ENCODE results near the gene OR4F15.
"Not testable (repeated sequence)": the region's sequence is repeated elsewhere in the genome, so short reads cannot be mapped to it uniquely, and the experiment has no call there.

Gene OR4F15

DNA sequence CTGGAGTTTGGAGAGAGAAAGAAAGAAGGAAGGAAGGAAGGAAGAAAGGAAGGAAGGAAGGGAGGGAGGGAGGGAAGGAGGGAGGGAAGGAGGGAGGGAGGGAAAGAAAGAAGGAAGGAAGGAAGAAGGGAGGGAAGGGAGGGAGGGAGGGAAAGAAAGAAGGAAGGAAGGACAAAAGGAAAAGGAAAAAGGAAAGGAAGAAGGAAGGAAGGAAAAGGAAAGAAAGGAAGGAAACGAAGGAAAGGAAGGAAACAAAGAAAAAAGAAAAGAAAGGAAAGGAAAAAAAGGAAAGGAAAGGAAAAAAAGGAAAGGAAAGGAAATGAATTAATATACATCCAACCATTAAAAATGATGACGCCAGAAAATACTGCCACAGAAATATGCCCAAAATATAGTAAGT is 27.4 kb upstream of the OR4F15 start:
- Histone ChIP-seq H3K9ac (ENCODE audit: low read depth, low read length) (no peak overlapping the region), H3K27me3 (ENCODE audit: control insufficient read depth, insufficient read depth, low read length) (no peaks in the 10 kb centered on the region)

DNA sequence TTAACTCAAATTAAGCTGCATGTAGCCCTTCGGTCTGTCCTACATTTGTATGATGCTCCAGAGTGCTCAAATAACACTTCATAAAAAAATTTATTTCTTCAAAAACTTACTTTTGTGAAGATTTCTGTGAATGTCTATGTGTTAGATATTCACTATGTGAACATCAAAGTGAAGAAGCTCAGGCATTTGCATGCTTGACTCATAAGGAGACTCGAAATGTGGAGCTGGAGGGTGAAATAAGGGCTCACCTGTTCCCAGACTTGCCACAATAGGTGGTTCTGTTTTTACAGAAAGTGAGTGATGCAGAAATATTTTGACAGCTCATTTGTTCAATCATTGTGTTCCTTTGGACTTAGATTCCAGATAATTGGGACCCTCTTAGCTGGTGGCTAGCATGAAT is 25.6 kb upstream of the OR4F15 start:
- H3K27ac ChIP-seq (ENCODE audit: low read depth, low read length); H3K9me3 ChIP-seq (ENCODE audit: control insufficient read depth, insufficient read depth, low read length); H3K9ac ChIP-seq (ENCODE audit: low read depth, low read length); H3K4me1 ChIP-seq (ENCODE audit: control insufficient read depth, insufficient read depth, low read length); H3K36me3 ChIP-seq (ENCODE audit: control insufficient read depth, insufficient read depth, low read length); H3K27me3 ChIP-seq (ENCODE audit: control insufficient read depth, insufficient read depth, low read length); H3K4me3 ChIP-seq (ENCODE audit: low read depth, low read length): not testable (repeated sequence)

More for the DNA sequence above, 27.4 kb upstream of the OR4F15 start:
- Histone ChIP-seq H3K9me3 (ENCODE audit: control insufficient read depth, insufficient read depth, low read length) (no peaks in the 10 kb centered on the region), H3K4me3 (ENCODE audit: low read depth, low read length) (no peak overlapping the region), H3K4me1 (ENCODE audit: control insufficient read depth, insufficient read depth, low read length) (no peaks in the 10 kb centered on the region), H3K36me3 (ENCODE audit: control insufficient read depth, insufficient read depth, low read length) (no peaks in the 10 kb centered on the region), H3K27ac (ENCODE audit: low read depth, low read length) (no peak overlapping the region)

DNA sequence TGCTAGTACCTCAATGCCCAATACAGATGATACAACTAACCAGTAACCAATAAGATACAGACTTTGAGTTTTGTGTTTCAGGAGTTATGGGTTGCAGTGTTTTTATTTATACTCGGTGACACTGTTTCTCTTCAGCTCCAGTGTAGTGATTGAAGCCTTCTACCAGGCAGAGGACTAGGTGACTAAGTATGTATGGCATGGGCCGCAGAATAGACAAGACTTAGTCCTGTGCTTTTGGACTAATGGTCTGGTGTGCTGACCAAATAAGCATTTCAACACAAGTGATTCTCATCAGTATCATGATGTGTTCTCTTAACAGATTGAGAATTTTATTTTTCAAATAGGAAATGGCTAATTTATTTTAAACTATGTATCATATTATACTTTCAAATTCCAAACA is 24.0 kb upstream of the OR4F15 start:
- not testable (repeated sequence) for H3K9ac ChIP-seq (ENCODE audit: low read depth, low read length); H3K27me3 ChIP-seq (ENCODE audit: control insufficient read depth, insufficient read depth, low read length); H3K4me3 ChIP-seq (ENCODE audit: low read depth, low read length); H3K27ac ChIP-seq (ENCODE audit: low read depth, low read length); H3K36me3 ChIP-seq (ENCODE audit: control insufficient read depth, insufficient read depth, low read length); H3K4me1 ChIP-seq (ENCODE audit: control insufficient read depth, insufficient read depth, low read length); H3K9me3 ChIP-seq (ENCODE audit: control insufficient read depth, insufficient read depth, low read length)

GRCh38 chr15:101788503-101789269 is 23.3 kb upstream of the OR4F15 start:
- not testable (repeated sequence) for H3K4me1 ChIP-seq (ENCODE audit: control insufficient read depth, insufficient read depth, low read length); H3K9me3 ChIP-seq (ENCODE audit: control insufficient read depth, insufficient read depth, low read length); H3K27ac ChIP-seq (ENCODE audit: low read depth, low read length); H3K9ac ChIP-seq (ENCODE audit: low read depth, low read length); H3K4me3 ChIP-seq (ENCODE audit: low read depth, low read length); H3K27me3 ChIP-seq (ENCODE audit: control insufficient read depth, insufficient read depth, low read length); H3K36me3 ChIP-seq (ENCODE audit: control insufficient read depth, insufficient read depth, low read length)

- H3K4me3 ChIP-seq (ENCODE audit: low read depth, low read length); H3K9ac ChIP-seq (ENCODE audit: low read depth, low read length); H3K27ac ChIP-seq (ENCODE audit: low read depth, low read length); H3K4me1 ChIP-seq (ENCODE audit: control insufficient read depth, insufficient read depth, low read length); H3K36me3 ChIP-seq (ENCODE audit: control insufficient read depth, insufficient read depth, low read length); H3K27me3 ChIP-seq (ENCODE audit: control insufficient read depth, insufficient read depth, low read length); H3K9me3 ChIP-seq (ENCODE audit: control insufficient read depth, insufficient read depth, low read length): not testable (repeated sequence)
Measured at GRCh38 chr15:101790748-101791147, 21.3 kb upstream of the OR4F15 start.

DNA sequence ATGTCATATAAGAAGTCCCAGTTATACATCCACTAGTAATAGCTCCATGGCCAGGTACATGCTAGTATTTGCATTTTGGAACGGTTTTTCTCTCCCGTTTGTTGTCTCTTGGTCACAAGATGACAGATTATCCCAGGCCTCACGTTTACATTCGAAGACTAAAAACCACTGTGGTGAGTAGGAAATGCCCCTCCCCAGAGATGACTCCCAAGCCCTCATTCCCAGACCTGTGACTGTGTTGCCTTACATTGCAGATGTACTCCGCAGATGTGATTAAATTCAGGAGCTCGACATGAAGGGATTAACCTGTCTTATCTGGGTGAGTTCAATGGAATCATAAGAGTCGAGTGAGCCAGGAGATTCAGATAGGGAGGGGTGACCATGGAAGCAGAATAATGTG is 18.0 kb upstream of the OR4F15 start:
- not testable (repeated sequence) for H3K9me3 ChIP-seq (ENCODE audit: control insufficient read depth, insufficient read depth, low read length); H3K36me3 ChIP-seq (ENCODE audit: control insufficient read depth, insufficient read depth, low read length); H3K4me3 ChIP-seq (ENCODE audit: low read depth, low read length); H3K9ac ChIP-seq (ENCODE audit: low read depth, low read length); H3K27me3 ChIP-seq (ENCODE audit: control insufficient read depth, insufficient read depth, low read length); H3K4me1 ChIP-seq (ENCODE audit: control insufficient read depth, insufficient read depth, low read length); H3K27ac ChIP-seq (ENCODE audit: low read depth, low read length)

DNA sequence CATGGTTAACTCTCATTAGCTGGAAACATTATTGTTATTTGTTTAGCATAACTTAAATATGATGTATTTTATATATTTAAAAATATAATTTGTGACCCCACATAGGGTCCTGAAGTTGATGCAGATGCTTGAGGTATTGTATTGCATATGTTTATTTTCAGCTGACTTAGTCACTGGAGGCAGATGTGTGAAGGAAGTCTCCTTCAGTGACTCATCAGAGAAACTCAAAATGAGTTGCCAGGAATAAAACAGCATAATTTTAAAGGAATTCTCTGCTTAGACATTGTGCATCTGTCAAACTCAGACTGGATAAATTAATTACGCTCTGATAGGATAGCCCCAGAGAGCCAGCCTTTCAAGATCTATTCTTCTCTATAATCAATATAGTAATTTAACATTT is 16.5 kb upstream of the OR4F15 start:
- Histone ChIP-seq H3K27me3 (ENCODE audit: control insufficient read depth, insufficient read depth, low read length) (no peaks in the 10 kb centered on the region), H3K36me3 (ENCODE audit: control insufficient read depth, insufficient read depth, low read length) (no peaks in the 10 kb centered on the region), H3K9ac (ENCODE audit: low read depth, low read length) (no peak overlapping the region), H3K9me3 (ENCODE audit: control insufficient read depth, insufficient read depth, low read length) (no peaks in the 10 kb centered on the region), H3K4me3 (ENCODE audit: low read depth, low read length) (no peak overlapping the region), H3K27ac (ENCODE audit: low read depth, low read length) (no peak overlapping the region), H3K4me1 (ENCODE audit: control insufficient read depth, insufficient read depth, low read length) (no peaks in the 10 kb centered on the region)

GRCh38 chr15:101799665-101800064 is 12.3 kb upstream of the OR4F15 start:
- Histone ChIP-seq H3K27ac (ENCODE audit: low read depth, low read length) (no peak overlapping the region), H3K36me3 (ENCODE audit: control insufficient read depth, insufficient read depth, low read length) (no peaks in the 10 kb centered on the region), H3K4me1 (ENCODE audit: control insufficient read depth, insufficient read depth, low read length) (no peaks in the 10 kb centered on the region), H3K9ac (ENCODE audit: low read depth, low read length) (no peak overlapping the region), H3K4me3 (ENCODE audit: low read depth, low read length) (no peak overlapping the region), H3K27me3 (ENCODE audit: control insufficient read depth, insufficient read depth, low read length) (no peaks in the 10 kb centered on the region), H3K9me3 (ENCODE audit: control insufficient read depth, insufficient read depth, low read length) (no peaks in the 10 kb centered on the region)

DNA sequence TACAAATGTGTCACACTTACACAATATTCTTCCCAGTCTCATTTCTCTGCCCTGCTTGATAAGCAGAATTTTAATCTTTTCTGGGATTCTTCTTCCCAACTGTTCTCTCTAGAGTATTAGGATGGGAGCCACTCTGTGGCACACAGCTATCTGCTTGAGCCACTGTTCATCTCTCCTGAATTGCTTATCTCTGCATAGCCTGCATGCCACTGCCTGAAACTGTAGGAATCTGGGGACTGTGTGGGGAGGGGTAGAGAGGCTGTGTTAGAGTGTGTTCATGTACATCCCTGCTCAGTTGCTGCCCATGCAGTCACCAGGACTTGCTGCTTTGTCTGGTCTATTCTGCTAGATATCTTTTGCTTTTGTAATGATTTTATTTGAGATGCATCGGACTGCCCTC is 11.0 kb upstream of the OR4F15 start:
- H3K27me3 ChIP-seq (ENCODE audit: control insufficient read depth, insufficient read depth, low read length), result no peaks in the 10 kb centered on the region

GRCh38 chr15:101803209-101803608 is 8.8 kb upstream of the OR4F15 start, which contains the start of gene OR4F6:
Gene OR4F6 (plus strand): TSS chr15:101803509. CDS start chr15:101805720, 2,211 bp downstream.
- Histone ChIP-seq H3K4me1 (ENCODE audit: control insufficient read depth, insufficient read depth, low read length) (no peaks in the 10 kb centered on the region), H3K9ac (ENCODE audit: low read depth, low read length) (no peak within 1 kb of the TSS), H3K4me3 (ENCODE audit: low read depth, low read length) (no peak within 1 kb of the TSS)

More for the DNA sequence above, 11.0 kb upstream of the OR4F15 start:
- Histone ChIP-seq H3K4me3 (ENCODE audit: low read depth, low read length) (no peak overlapping the region), H3K36me3 (ENCODE audit: control insufficient read depth, insufficient read depth, low read length) (no peaks in the 10 kb centered on the region), H3K27ac (ENCODE audit: low read depth, low read length) (no peak overlapping the region), H3K9ac (ENCODE audit: low read depth, low read length) (no peak overlapping the region), H3K9me3 (ENCODE audit: control insufficient read depth, insufficient read depth, low read length) (no peaks in the 10 kb centered on the region), H3K4me1 (ENCODE audit: control insufficient read depth, insufficient read depth, low read length) (no peaks in the 10 kb centered on the region)

DNA sequence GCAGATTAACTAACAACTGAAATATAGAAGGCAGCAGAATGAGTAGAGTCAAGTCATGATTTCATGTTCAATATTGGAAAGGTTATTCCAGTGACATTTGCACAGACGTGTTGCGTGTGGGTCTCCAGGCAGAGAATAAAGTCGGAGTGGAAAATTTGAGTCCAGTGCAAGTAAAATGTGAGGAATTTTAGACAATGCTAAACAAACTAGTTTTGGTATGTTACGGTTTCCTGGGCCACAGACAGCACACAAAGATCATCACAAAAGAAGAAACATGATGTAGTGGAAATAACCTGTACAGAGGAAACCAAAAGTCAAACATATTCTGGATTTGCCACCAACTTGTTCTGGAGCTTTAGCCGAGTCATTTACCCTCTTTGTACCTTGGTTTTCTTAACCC is 8.3 kb upstream of the OR4F15 start:
- no peak overlapping the region for H3K27ac ChIP-seq (ENCODE audit: low read depth, low read length)
- no peaks in the 10 kb centered on the region for H3K27me3 ChIP-seq (ENCODE audit: control insufficient read depth, insufficient read depth, low read length)
- H3K9ac ChIP-seq (ENCODE audit: low read depth, low read length), result no peak overlapping the region
- H3K36me3 ChIP-seq (ENCODE audit: control insufficient read depth, insufficient read depth, low read length), result no peaks in the 10 kb centered on the region
- no peaks in the 10 kb centered on the region for H3K9me3 ChIP-seq (ENCODE audit: control insufficient read depth, insufficient read depth, low read length)
- H3K4me3 ChIP-seq (ENCODE audit: low read depth, low read length), result no peak overlapping the region
- no peaks in the 10 kb centered on the region for H3K4me1 ChIP-seq (ENCODE audit: control insufficient read depth, insufficient read depth, low read length)

More at GRCh38 chr15:101803209-101803608, 8.8 kb upstream of the OR4F15 start, which contains the start of gene OR4F6:
- no peaks in the 10 kb centered on the region for H3K9me3 ChIP-seq (ENCODE audit: control insufficient read depth, insufficient read depth, low read length)
- H3K36me3 ChIP-seq (ENCODE audit: control insufficient read depth, insufficient read depth, low read length), result no peaks in the 10 kb centered on the region
- no peaks in the 10 kb centered on the region for H3K27me3 ChIP-seq (ENCODE audit: control insufficient read depth, insufficient read depth, low read length)
- H3K27ac ChIP-seq (ENCODE audit: low read depth, low read length), result no peak within 1 kb of the TSS
